SKM-1 treated with dmso at 0.1 percent for 144 hours (cell line): ENCODE data around the gene IRF7.
"Not testable (repeated sequence)": the region's sequence is repeated elsewhere in the genome, so short reads cannot be mapped to it uniquely, and the experiment has no call there.

Source experiments
- DNase-seq: peaks from one replicate; lab custom pipeline; 2025; ENCODE audit not compliant: unreplicated experiment; lab: John Stamatoyannopoulos, UW

IRF7 gene

GRCh38 chr11:584287-584686, 31.5 kb downstream of the IRF7 start:
- DNase-seq = no peak

- no peak for DNase-seq
Measured at GRCh38 chr11:581752-582151, 34.0 kb downstream of the IRF7 start.

GRCh38 chr11:581342-581741, 34.4 kb downstream of the IRF7 start:
- DNase-seq = no peak

GRCh38 chr11:579830-580601, 35.7 kb downstream of the IRF7 start:
- no peak for DNase-seq

- no peak for DNase-seq
Measured at GRCh38 chr11:578276-579035, 37.3 kb downstream of the IRF7 start.

- DNase-seq = no peak
Measured at GRCh38 chr11:577611-577894, 38.2 kb downstream of the IRF7 start.

GRCh38 chr11:576811-577610, 38.7 kb downstream of the IRF7 start:
- DNase-seq = no peak

GRCh38 chr11:575996-576768, 39.6 kb downstream of the IRF7 start, which contains the start of gene PHRF1:
TSS of gene PHRF1 (plus strand) at chr11:576470. CDS start at chr11:581513, 5,043 bp downstream.
- DNase-seq = peak; percentile 87

- peak; percentile 73 for DNase-seq
Measured at GRCh38 chr11:575313-575995, 40.3 kb downstream of the IRF7 start.

GRCh38 chr11:574632-575312, 41.0 kb downstream of the IRF7 start:
- DNase-seq = no peak

GRCh38 chr11:574031-574570, 41.6 kb downstream of the IRF7 start:
- DNase-seq = not testable (repeated sequence)

- DNase-seq = no peak
Measured at GRCh38 chr11:573146-573759, 42.5 kb downstream of the IRF7 start.

GRCh38 chr11:571802-572185, 44.0 kb downstream of the IRF7 start:
- no peak for DNase-seq

- no peak for DNase-seq
Measured at GRCh38 chr11:569158-569885, 46.4 kb downstream of the IRF7 start.

GRCh38 chr11:568306-569157, 47.2 kb downstream of the IRF7 start:
- peak; percentile 84 for DNase-seq

GRCh38 chr11:567629-568292, 48.0 kb downstream of the IRF7 start:
- no peak for DNase-seq

GRCh38 chr11:567011-567628, 48.6 kb downstream of the IRF7 start:
- DNase-seq = no peak
